OCI-LY3 (cell line): ENCODE results near the gene BPIFB3.

Experiments used
- H2AFZ ChIP-seq: fragments of 200-600, 300-600 bp; shearing (Covaris generic); 2 replicates; pipeline ENCODE4 v1.6.0; 2014; ENCODE audit warnings: antibody characterized with exemption, low read depth, low read length
- H3K27ac ChIP-seq: fragments of 200-600, 300-600 bp; sonication (generic); 2 replicates; pipeline ENCODE4 v1.5.1; 2014; ENCODE audit warnings: mild to moderate bottlenecking, low read length, moderate library complexity, mixed read lengths
- H3K27me3 ChIP-seq: fragments of 200-600, 300-600 bp; sonication (generic); 2 replicates; pipeline ENCODE4 v1.6.1; 2014; ENCODE audit warnings: low read depth, low read length, mixed read lengths
- H3K36me3 ChIP-seq: fragments of 200-600, 300-600 bp; sonication (generic); replicated peaks from 2 replicates; pipeline ENCODE3; 2014; ENCODE audit warnings: low read depth, low read length, mixed read lengths
- H3K4me1 ChIP-seq: fragments of 300-600, 200-600 bp; sonication (generic); 2 replicates; pipeline ENCODE4 v1.6.1; 2014; ENCODE audit warnings: low read length, mixed read lengths
- H3K4me2 ChIP-seq: fragments of 200-600, 300-600 bp; sonication (generic); 2 replicates; pipeline ENCODE4 v1.6.1; 2014; ENCODE audit warnings: low read length, mixed read lengths
- H3K4me3 ChIP-seq: fragments of 300-600, 200-600 bp; sonication (generic); 2 replicates; pipeline ENCODE4 v1.5.1; 2014; ENCODE audit warnings: antibody characterized with exemption, mild to moderate bottlenecking, low read length, moderate library complexity
- H3K79me2 ChIP-seq: fragments of 300-600, 200-600 bp; shearing (Covaris generic); 2 replicates; pipeline ENCODE4 v1.6.1; 2014; ENCODE audit warnings: mild to moderate bottlenecking, low read length, mixed read lengths
- H3K9ac ChIP-seq: fragments of 300-600, 200-600 bp; shearing (Covaris generic); 2 replicates; pipeline ENCODE4 v1.6.0; 2014; ENCODE audit warnings: mild to moderate bottlenecking, low read length, moderate library complexity
- H3K9me3 ChIP-seq: fragments of 200-600, 300-600 bp; shearing (Covaris generic); 2 replicates; pipeline ENCODE4 v1.6.1; 2014; ENCODE audit warnings: low read length, mixed read lengths; ENCODE audit not compliant: insufficient read depth
- H4K20me1 ChIP-seq: fragments of 200-600, 300-600 bp; sonication (generic); 2 replicates; pipeline ENCODE4 v1.6.1; 2016; ENCODE audit warnings: low read length, mixed read lengths; ENCODE audit not compliant: insufficient read depth
- CTCF ChIP-seq: fragments of 200-600, 300-600 bp; sonication (generic); IDR thresholded peaks from 2 replicates; pipeline ENCODE4 v1.5.1; 2014; ENCODE audit warnings: antibody characterized with exemption, low read length, low read depth
- EZH2phosphoT487 ChIP-seq: fragments of 200-600 bp; shearing (Covaris generic); IDR thresholded peaks from 2 replicates; pipeline ENCODE4 v1.6.1; 2018; ENCODE audit warnings: antibody characterized with exemption, mixed run types, low read depth

The BPIFB3 gene

DNA sequence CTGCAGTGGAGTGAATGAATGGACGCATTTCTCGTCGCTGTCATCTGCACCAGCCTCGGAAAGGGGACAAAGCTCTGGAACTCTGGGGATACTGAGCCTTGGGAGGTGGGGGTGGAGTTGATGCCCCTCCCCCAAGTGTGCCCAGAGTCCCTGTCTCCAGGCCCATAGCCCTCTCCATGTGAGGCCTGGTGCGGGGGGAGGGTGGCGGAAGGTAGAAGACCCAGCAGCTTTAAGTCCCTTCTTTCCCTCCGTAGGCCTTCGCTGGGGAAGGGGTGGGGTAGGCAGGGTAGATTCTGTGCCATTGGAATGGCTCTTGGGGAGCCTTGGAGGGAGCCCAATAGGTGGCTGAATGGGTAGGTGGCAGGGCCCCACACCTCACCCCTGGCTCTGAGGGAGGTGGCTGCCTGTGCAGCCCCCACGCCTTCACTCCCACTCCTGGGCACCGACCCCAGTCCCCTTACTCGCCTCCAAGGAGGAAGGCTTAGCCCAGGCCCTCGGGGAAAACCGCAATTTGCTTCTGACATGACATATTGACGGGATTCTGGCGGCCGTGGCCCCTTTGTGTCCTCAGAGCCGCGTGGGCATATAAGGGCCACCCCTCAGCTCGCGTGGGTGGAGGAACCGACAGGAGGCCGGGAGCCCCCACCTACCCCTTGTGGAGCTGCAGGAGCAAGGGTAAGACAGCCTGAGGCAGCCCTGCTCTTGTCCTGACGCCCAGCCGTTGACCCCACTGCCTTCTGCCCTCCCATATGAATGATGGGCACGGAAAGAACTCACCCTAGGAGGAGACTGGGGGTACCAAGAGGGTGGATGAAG, at the start of gene BPIFB3:
Gene BPIFB3 (plus strand): TSS at position 613 of the 816 bp plus-strand sequence. CDS start 1,533 bp downstream, outside the sequence.
- no peak within 1 kb of the TSS for H3K9ac ChIP-seq
- no peaks in the 10 kb centered on the region for H3K36me3 ChIP-seq
- no peak within 1 kb of the TSS for H2AFZ ChIP-seq
- no peaks in the 10 kb centered on the region for H4K20me1 ChIP-seq
- TF ChIP-seq EZH2phosphoT487: no peak
- no peak for TF ChIP-seq CTCF
- H3K4me2 ChIP-seq: no peak within 1 kb of the TSS
- H3K79me2 ChIP-seq: no peaks in the 10 kb centered on the region
- no peaks in the 10 kb centered on the region for H3K27me3 ChIP-seq
- no peaks in the 10 kb centered on the region for H3K4me1 ChIP-seq
- no peak within 1 kb of the TSS for H3K4me3 ChIP-seq
- H3K9me3 ChIP-seq: no peaks in the 10 kb centered on the region
- no peak within 1 kb of the TSS for H3K27ac ChIP-seq

DNA sequence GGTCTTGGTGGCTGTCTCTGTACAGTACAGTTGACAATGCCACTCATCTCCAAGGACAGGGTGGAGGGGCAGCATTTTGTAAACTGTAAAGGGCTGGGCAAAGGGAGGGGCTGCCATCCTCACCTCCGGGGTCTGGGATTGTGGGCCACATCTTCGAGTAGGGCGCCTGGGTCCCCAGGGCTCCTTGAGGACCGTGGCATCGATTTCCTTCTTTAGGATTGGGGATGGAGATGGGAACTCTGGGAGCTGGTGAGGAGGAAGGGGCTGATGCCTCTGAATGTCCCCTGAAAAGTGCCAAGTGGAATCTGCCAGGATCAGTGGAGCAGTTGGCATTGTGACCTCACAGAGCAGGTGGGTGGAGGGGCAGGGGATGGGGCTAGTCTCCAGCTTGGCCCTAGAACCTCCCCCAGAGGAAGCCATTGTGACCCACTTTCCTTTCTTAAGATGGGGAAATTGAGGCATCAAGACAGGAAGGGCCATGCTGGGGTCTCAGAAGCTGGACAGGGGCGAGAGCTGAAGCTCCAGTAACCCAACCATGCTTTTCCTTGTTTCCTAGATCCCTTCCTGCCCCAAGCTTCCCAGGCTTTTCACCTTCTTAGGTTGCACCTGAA, 49.5 kb upstream of the BPIFB3 start, which contains the start of gene SUN5:
Gene SUN5 (minus strand): TSS at position 293 of the 611 bp plus-strand sequence. CDS start 93 bp downstream, at position 200.
- Histone ChIP-seq H3K27me3 (no peaks in the 10 kb centered on the region), H3K4me3 (no peak within 1 kb of the TSS), H3K27ac (no peak within 1 kb of the TSS), H3K9me3 (no peaks in the 10 kb centered on the region), H4K20me1 (no peaks in the 10 kb centered on the region), H3K9ac (no peak within 1 kb of the TSS), H3K4me1 (peaks cover 8% of the 10 kb centered on the region), H3K79me2 (no peaks in the 10 kb centered on the region), H3K4me2 (no peak within 1 kb of the TSS), H2AFZ (no peak within 1 kb of the TSS), H3K36me3 (no peaks in the 10 kb centered on the region)
- TF ChIP-seq EZH2phosphoT487 (no peak), CTCF (no peak)

DNA sequence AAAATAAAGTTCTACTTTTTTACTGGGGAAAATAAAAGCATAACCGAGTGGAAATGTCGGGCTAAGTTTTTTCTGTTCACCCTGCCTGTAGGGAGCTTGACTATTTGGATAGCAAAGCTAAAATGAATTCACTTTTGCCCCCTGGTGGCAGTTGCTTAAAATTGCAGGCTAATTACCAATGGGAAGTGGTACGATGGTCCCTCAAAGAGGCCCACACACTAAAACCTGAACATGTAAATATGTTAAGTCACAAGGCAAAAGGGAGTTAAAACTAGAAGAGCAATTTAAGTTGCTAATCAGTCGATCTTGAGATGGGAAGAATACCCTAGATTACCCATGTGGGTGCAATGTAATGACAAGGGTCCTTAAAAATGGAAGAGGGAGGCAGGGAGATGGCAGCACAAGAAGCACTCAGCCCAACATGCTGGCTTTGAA, 48.6 kb upstream of the BPIFB3 start:
- Histone ChIP-seq H3K4me3 (no peak overlapping the region), H3K36me3 (no peaks in the 10 kb centered on the region), H3K9me3 (no peaks in the 10 kb centered on the region), H3K9ac (no peak overlapping the region), H3K4me1 (peaks cover under 1% of the 10 kb centered on the region; the same call in 1 of the 2 replicates), H3K79me2 (no peaks in the 10 kb centered on the region), H2AFZ (no peak overlapping the region), H3K27me3 (no peaks in the 10 kb centered on the region), H3K4me2 (no peak overlapping the region), H3K27ac (no peak overlapping the region), H4K20me1 (no peaks in the 10 kb centered on the region)
- TF ChIP-seq EZH2phosphoT487 (no peak), CTCF (peak; percentile 83)
